Thoracic aorta (tissue), 2 donors: ENCODE data around the gene AMDHD1. TPM values are rescaled to one million over a fixed set of nuclear protein-coding genes. Genes with fewer than 3 reads are reported as not detected.

Source experiments
- ATAC-seq: fragments of 150-250 bp; one replicate; pipeline ENCODE4 v1.8.0; 2017; ENCODE audit warnings: low read depth; ENCODE audit not compliant: insufficient number of reproducible peaks, low FRiP score
- DNase-seq: peaks from one replicate; pipeline ENCODE4 v3.0.0-alpha.2; 2020; ENCODE audit warnings: low spot score
- H3K27ac ChIP-seq, 2 donors: fragments of 200-600 bp; sonication (generic); 1 replicate in 1 of 2; 2 replicates in 1 of 2; pipeline ENCODE4 v1.5.1; 2016; ENCODE audit warnings: mild to moderate bottlenecking in 2 of 2, moderate library complexity in 2 of 2
- H3K27me3 ChIP-seq: fragments of 200-600 bp; sonication (generic); replicated peaks from 2 replicates; pipeline ENCODE4 v1.6.0; 2016; ENCODE audit warnings: mild to moderate bottlenecking; ENCODE audit not compliant: insufficient read depth
- H3K36me3 ChIP-seq: fragments of 200-600 bp; sonication (generic); one replicate; pipeline ENCODE4 v1.5.1; 2016
- H3K4me1 ChIP-seq, 2 donors: fragments of 200-600 bp; sonication (generic); 1 replicate in 1 of 2; 2 replicates in 1 of 2; pipeline versions ENCODE4 v1.5.1 to v1.6.0; 2016; ENCODE audit warnings: low read depth in 2 of 2, mild to moderate bottlenecking in 1 of 2; ENCODE audit not compliant: control insufficient read depth in 1 of 2
- H3K4me3 ChIP-seq: fragments of 200-600 bp; sonication (generic); 2 replicates; pipeline ENCODE4 v1.5.1; 2016; ENCODE audit warnings: mild to moderate bottlenecking
- H3K9me3 ChIP-seq: fragments of 200-600 bp; sonication (generic); 2 replicates; pipeline ENCODE4 v1.5.1; 2016
- CTCF ChIP-seq: fragments of 200-600 bp; sonication (generic); IDR thresholded peaks from one replicate; pipeline ENCODE4 v1.5.1; 2019; ENCODE audit warnings: antibody characterized with exemption
- total RNA-seq, 2 donors: library from RNA; depleted of rRNA; stranded (reverse); fragments of >200 nt; gene quantifications; one replicate each; pipeline versions ENCODE4 v1.1.0 to v1.2.3, GENCODE V29; 2016

Gene AMDHD1
- total RNA-seq, 2 donors from 2014 or later = 6.8 TPM; not detected in 1

DNA sequence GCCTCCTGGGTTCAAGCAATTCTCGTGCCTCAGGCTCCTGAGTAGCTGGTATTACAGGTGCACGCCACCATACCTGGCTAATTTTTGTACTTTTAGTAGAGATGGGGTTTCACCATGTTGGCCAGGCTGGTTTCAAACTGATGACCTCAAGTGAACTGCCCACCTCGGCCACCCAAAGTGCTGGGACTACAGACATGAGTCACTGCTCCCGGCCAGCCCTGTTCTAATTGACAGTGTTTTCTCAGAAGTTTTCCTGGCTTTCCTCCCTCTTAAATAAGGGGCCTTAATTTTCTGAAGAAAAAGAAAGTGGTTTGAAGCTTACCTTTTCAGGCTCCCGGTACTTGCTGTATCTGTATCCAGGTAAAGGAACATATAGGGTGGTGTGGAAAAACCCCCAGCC is 51.3 kb downstream of the AMDHD1 start:
- Histone ChIP-seq H3K27ac (no peak overlapping the region), H3K27me3 (no peaks in the 10 kb centered on the region), H3K4me1 (peaks cover 0 to 13% of the 10 kb centered on the region in 2 donors), H3K9me3 (no peaks in the 10 kb centered on the region), H3K4me3 (no peak overlapping the region), H3K36me3 (no peaks in the 10 kb centered on the region)
- no peak for DNase-seq
- ATAC-seq = no peak
- no peak for TF ChIP-seq CTCF

DNA sequence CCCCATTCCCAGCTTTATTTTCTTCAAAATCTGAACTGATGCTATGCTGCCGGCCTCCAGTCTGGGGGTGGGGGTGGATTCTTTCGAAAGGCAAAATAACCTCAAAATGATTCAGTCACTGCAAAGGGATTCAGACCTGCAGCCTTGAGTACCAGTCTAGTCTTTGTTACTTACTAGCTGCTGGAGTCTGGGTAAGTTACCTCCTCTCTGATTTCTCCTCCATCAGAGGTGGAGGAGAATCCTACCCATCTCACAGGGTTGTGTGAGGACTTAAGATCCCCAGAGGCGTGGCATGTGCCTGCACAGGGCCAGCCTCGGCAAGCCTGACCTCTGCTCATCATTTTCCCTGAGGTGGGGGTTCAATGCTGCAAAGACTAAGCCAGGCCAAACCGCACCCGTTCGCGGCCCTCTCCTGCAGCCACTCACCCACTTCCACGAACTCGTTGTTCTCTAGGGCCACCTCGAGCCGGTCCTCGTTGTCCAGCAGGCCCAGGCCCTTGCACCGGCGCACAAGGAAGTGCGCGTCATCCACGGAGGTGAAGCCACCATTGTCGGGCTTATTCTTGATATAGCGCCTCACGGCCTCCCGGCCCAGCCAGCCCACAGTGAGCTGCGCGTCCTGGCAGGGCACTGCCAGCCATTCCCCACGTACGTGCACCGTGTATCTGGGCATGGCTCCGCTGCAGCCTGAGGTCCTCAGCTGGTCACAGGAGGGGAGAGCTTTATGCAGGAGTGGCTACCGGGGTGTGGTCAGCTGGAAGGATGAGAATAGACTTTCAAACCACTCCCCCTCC is 52.3 kb downstream of the AMDHD1 start:
- H3K36me3 ChIP-seq = no peaks in the 10 kb centered on the region
- no peak for TF ChIP-seq CTCF
- DNase-seq (no peak), ATAC-seq (no peak)
- H3K4me3 ChIP-seq = no peak overlapping the region
- no peak overlapping the region for H3K27ac ChIP-seq
- H3K4me1 ChIP-seq = peaks cover 0 to 13% of the 10 kb centered on the region in 2 donors
- no peaks in the 10 kb centered on the region for H3K27me3 ChIP-seq
- H3K9me3 ChIP-seq = no peaks in the 10 kb centered on the region

GRCh38 chr12:95996034-95996658 is 53.0 kb downstream of the AMDHD1 start, which contains the start of gene HAL:
Gene HAL, minus strand, starts transcription at chr12:95996344. Its CDS starts 434 bp downstream, at chr12:95995910.
- no peak for DNase-seq
- no peak for TF ChIP-seq CTCF
- Histone ChIP-seq H3K4me3 (no peak within 1 kb of the TSS), H3K9me3 (no peaks in the 10 kb centered on the region), H3K27ac (no peak within 1 kb of the TSS), H3K27me3 (no peaks in the 10 kb centered on the region), H3K36me3 (peaks cover 4% of the 10 kb centered on the region), H3K4me1 (peaks cover 0 to 13% of the 10 kb centered on the region in 2 donors)
- ATAC-seq = no peak

GRCh38 chr12:95997276-95997675 is 54.1 kb downstream of the AMDHD1 start:
- DNase-seq (no peak), ATAC-seq (no peak)
- no peak overlapping the region for H3K27ac ChIP-seq
- H3K4me1 ChIP-seq = peaks cover 0 to 13% of the 10 kb centered on the region in 2 donors
- no peaks in the 10 kb centered on the region for H3K27me3 ChIP-seq
- no peak for TF ChIP-seq CTCF
- no peak overlapping the region for H3K4me3 ChIP-seq
- no peaks in the 10 kb centered on the region for H3K9me3 ChIP-seq
- H3K36me3 ChIP-seq = peaks cover 4% of the 10 kb centered on the region

GRCh38 chr12:95997911-95998510 is 54.9 kb downstream of the AMDHD1 start:
- Histone ChIP-seq H3K4me3 (no peak overlapping the region), H3K27me3 (no peaks in the 10 kb centered on the region), H3K27ac (no peak overlapping the region), H3K9me3 (no peaks in the 10 kb centered on the region), H3K4me1 (peaks cover 0 to 13% of the 10 kb centered on the region in 2 donors), H3K36me3 (peaks cover 7% of the 10 kb centered on the region)
- ATAC-seq (no peak), DNase-seq (no peak)
- TF ChIP-seq CTCF = no peak
